Urothelium cell line (cell line): Measurements from ENCODE around the gene ABHD1.

Experiments
- DNase-seq: peaks from one replicate; pipeline ENCODE4 v3.0.0; 2011; ENCODE audit warnings: low spot score, mixed read lengths
- FAIRE-seq: peaks from 2 replicates; lab custom pipeline; 2011; peaks lifted over from hg19 to GRCh38; lab: Jason Lieb, UNC

The ABHD1 gene

GRCh38 chr2:27086724-27087593 lies 36.7 kb upstream of the ABHD1 start, which contains the start of gene KHK:
TSS of gene KHK (plus strand) at chr2:27086772. CDS start at chr2:27087260, 488 bp downstream.
- DNase-seq (peak; percentile 73), FAIRE-seq (no peak)

DNA sequence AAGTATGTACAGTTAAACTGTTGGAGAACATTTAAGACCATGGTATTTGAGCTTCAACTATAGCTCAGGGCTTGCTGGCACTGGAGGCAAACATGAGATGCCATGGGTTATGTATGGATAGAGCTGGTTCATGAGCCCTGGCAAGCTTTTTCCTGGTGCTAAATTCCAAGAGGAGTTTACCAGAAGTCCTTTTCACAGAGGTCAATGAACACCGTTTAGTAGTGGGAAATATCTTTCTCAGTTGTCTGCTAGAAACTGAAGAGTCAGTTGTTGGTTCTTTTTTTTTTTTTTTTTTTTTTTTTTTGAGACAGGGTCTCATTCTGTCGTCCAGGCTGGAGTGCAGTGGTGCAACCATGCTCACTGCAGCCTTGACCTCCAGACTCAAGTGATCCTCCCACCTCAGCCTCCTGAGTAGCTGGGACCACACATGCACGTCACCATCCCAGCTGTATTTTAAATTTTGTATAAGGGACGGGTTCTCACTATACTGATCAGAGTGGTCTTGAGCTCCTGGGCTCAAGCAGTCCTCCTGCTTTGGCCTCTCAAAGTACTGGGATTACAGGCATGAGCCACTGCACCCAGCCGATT lies 35.7 kb upstream of the ABHD1 start:
- FAIRE-seq (no peak), DNase-seq (no peak)

- FAIRE-seq (no peak), DNase-seq (no peak)
Measured at GRCh38 chr2:27088634-27089033, 35.0 kb upstream of the ABHD1 start.

- DNase-seq: no peak
- FAIRE-seq: no peak
Measured at GRCh38 chr2:27089111-27089954, 34.3 kb upstream of the ABHD1 start.

DNA sequence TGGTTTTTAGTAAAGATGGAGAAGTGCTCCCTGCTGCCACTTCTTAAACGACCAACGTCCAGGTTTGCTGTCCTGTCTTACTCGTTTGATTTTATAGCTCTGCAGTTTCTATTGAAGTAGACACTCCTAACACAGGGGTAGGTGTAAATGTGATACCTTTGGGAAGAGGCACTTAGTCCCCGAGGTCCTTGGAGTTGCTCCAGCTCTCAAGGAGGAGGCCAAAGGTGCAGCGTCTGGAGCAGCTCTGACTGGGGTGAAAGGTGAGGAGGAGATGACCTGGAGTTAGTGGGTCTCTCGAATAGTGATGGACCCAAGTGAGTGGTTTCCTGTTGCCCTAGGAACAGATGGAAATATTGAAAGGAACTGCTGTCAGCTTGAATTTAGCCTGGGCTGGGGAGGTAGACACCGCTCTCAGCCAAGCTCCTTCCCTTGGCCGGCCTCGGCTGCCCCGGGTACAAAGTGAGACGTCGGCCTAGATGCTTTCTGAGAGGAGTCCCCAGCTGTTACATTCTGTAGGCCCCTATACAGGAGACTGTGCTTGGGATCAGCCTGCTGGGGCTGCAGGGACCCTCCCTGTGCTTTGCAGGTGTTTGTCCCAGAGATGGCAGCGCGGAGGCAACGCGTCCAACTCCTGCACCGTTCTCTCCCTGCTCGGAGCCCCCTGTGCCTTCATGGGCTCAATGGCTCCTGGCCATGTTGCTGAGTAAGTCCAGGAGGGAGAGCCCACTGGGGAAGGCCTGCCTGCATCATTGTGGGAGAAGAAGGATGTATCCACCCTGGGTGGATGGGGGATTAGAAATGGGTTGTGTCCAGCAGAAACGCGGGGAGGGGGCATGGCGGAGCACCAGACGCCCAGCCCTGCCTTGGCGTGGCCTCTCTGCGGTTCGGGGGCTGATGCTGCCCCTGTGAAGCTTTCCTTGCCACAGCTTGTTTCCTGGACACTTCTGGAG lies 31.6 kb upstream of the ABHD1 start:
- DNase-seq (no peak), FAIRE-seq (no peak)

DNA sequence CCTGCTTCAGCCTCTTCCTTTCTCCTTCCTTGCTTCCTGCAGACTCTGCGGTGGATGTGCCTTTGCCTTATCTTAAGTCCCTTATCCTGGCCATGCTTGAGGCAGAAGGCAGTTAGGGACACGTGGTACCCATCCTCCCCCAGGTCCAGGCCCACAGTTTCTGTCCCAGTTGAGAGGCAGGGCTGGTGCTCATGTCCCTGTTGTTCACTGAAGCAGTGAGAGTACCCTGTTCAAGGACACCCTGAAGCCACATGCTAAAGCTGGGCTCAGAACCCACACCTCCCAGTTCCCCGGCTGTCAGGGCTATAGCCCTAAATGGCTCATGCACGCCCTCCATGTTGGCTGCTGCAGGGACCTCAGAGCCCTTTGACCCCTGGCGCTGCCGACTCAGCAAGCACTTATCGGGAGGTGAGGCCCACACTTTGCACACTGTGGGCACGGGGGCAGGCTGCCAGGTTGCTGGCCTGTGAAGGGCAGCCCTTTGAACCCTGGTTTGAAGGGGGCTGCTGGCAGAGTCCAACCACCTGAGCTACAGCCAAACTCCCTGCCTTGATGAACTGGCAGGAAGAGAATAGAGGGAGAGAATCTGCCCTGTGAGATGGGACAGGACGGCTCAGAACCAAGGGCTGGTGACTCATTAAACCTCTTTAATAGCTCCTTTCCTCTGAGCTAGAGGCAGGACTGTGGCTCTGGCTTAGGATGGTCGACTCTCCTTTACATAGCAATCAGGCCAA lies 30.8 kb upstream of the ABHD1 start:
- no peak for FAIRE-seq

GRCh38 chr2:27093430-27094352 lies 29.9 kb upstream of the ABHD1 start:
- DNase-seq (no peak), FAIRE-seq (no peak)

More for the DNA sequence above, 30.8 kb upstream of the ABHD1 start:
- no peak for DNase-seq

- FAIRE-seq: no peak
Measured at GRCh38 chr2:27094353-27094984, 29.1 kb upstream of the ABHD1 start.

GRCh38 chr2:27095427-27095744 lies 28.2 kb upstream of the ABHD1 start:
- FAIRE-seq: no peak
- no peak for DNase-seq

More at GRCh38 chr2:27094353-27094984, 29.1 kb upstream of the ABHD1 start:
- no peak for DNase-seq

GRCh38 chr2:27095745-27096651 lies 27.6 kb upstream of the ABHD1 start:
- DNase-seq: peak; percentile 88
- FAIRE-seq: peak; percentile 71

DNA sequence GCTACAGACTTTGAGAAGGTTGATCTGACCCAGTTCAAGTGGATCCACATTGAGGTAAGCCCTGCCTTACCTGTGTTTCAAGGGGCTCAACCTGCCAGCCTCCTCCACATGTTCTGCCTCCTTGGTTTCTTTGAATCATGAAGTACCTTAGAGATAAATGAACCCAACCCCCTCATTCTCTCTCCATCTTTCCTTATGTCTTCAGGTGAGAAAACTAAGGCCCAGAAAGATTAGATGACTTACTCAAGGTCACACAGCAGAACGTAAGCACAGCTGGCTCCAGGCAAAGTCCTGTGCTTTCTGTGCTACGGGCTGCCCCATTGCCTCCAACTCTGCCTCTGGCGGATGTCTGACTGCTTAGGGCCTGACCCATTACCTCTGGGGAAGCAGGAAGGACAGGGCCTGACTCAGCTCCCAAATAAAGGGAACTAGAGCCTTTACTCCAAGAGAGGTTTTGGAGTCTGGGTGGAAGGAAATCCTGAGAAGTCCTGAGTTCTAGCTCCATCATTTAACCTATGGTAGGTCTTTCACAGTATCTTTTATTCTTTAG lies 26.8 kb upstream of the ABHD1 start:
- FAIRE-seq: no peak
- DNase-seq: no peak

DNA sequence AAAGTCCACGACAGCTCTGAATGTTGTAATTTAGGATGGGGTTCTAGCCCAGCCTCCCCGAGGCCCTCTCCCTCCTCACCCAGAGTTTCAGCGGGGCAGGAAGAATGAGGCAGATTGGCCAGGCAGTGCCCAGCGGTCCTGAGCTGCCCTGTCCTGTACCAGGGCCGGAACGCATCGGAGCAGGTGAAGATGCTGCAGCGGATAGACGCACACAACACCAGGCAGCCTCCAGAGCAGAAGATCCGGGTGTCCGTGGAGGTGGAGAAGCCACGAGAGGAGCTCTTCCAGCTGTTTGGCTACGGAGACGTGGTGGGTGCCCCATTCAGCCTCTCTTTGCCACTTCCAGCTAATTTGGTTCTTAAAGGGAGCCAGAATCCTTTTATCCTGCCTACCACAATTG lies 26.3 kb upstream of the ABHD1 start:
- no peak for DNase-seq
- no peak for FAIRE-seq

DNA sequence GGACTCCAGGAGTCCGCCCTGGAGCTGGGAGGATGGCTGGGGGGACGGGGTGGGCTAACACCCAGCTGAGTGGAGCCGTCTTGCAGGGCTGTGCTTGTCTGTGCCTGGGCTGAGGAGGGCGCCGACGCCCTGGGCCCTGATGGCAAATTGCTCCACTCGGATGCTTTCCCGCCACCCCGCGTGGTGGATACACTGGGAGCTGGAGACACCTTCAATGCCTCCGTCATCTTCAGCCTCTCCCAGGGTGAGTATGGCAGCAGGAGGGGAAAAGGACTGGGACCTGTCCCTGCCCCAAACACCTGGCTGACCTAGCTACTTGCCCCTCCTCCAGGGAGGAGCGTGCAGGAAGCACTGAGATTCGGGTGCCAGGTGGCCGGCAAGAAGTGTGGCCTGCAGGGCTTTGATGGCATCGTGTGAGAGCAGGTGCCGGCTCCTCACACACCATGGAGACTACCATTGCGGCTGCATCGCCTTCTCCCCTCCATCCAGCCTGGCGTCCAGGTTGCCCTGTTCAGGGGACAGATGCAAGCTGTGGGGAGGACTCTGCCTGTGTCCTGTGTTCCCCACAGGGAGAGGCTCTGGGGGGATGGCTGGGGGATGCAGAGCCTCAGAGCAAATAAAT lies 24.2 kb upstream of the ABHD1 start:
- no peak for FAIRE-seq
- no peak for DNase-seq

DNA sequence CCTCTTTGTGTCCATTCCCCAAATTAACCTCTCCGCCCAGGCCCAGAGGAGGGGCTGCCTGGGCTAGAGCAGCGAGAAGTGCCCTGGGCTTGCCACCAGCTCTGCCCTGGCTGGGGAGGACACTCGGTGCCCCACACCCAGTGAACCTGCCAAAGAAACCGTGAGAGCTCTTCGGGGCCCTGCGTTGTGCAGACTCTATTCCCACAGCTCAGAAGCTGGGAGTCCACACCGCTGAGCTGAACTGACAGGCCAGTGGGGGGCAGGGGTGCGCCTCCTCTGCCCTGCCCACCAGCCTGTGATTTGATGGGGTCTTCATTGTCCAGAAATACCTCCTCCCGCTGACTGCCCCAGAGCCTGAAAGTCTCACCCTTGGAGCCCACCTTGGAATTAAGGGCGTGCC lies 23.6 kb upstream of the ABHD1 start:
- FAIRE-seq: no peak
- DNase-seq: no peak

DNA sequence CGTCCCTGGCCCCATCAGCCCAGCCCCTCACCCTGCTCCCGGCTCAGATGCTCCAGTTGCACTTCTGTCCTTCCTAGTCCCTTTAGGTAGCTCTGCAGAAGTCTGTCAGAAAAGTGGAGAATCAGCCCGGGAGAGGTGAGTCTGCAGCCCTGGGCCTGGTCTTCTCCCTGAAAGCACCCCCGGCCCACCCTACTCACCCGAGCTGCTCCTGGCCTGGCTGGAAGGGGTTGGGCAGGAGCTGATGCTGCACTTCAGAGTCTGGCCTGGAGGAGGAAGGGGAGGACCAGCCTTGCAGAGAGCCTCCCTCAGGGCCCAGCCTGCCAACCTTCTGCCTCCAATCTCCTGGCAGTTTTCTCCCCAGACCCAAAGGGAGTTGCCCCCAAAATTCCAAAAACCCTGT lies 21.3 kb upstream of the ABHD1 start:
- FAIRE-seq: no peak
- DNase-seq: no peak

DNA sequence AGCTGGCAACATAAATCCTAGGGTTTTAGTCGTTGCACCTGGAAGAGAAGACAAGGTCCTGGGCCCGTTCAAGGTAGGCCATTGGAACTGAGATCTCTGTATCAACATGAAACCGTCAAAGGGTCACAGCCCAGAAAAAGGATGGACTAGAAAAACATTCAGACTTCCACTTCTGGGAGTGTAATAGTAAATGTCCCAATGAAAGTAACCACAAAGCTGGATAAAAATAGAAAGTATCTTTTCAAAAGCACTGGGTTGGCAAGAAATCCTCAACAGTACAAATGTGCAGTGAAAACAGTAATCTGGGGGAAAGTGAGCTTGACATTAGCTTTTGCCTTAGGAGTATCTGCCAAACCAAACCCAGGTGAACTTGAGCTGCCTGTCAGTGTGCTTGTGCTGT lies 17.6 kb upstream of the ABHD1 start:
- no peak for FAIRE-seq
- DNase-seq: no peak
